GM23338 (cell line): ENCODE results near the gene EIF2A.

Experiments
- CREB1 ChIP-seq: fragments of 250-450 bp; sonication (Bioruptor Pico); IDR thresholded peaks from 2 replicates; pipeline ENCODE4 v1.5.0; 2020; ENCODE audit warnings: low read depth, mild to moderate bottlenecking, moderate library complexity
- CTCF ChIP-seq, 2 experiments: fragments of 200-600 bp in 1 of 2; sonication (generic) in 1 of 2; conservative IDR thresholded peaks; 2 replicates each; pipeline versions ENCODE4 v1.5.1 to v1.6.1; 2016 to 2017; ENCODE audit warnings: antibody characterized with exemption in 2 of 2, low read depth in 2 of 2, mild to moderate bottlenecking in 2 of 2, moderate library complexity in 1 of 2
- EZH2 ChIP-seq: fragments of 200-600 bp; sonication (generic); IDR thresholded peaks from one replicate; pipeline ENCODE4 v1.8.0; 2017; ENCODE audit warnings: antibody characterized with exemption, mild to moderate bottlenecking, low read depth; ENCODE audit not compliant: unreplicated experiment
- JUNB ChIP-seq: IDR thresholded peaks from one replicate; pipeline ENCODE4 v1.6.1; 2016; ENCODE audit warnings: antibody characterized with exemption; ENCODE audit not compliant: unreplicated experiment
- POLR2AphosphoS5 ChIP-seq: IDR thresholded peaks from 2 replicates; pipeline ENCODE4 v1.6.1; 2016; ENCODE audit warnings: antibody characterized with exemption, low read depth
- REST ChIP-seq: IDR thresholded peaks from one replicate; pipeline ENCODE4 v1.6.1; 2018; ENCODE audit warnings: antibody characterized with exemption; ENCODE audit not compliant: unreplicated experiment
- STAT1 ChIP-seq: IDR thresholded peaks from one replicate; pipeline ENCODE4 v1.6.1; 2016; ENCODE audit warnings: antibody characterized with exemption; ENCODE audit not compliant: unreplicated experiment
- ZNF331 ChIP-seq: fragments of 250-450 bp; sonication (Bioruptor Pico); IDR thresholded peaks from 2 replicates; pipeline ENCODE4 v1.5.0; 2020; ENCODE audit warnings: low read depth, mild to moderate bottlenecking, moderate library complexity
- TF ChIP-seq, protein P1 (sequence below): fragments of 250-450 bp; sonication (Bioruptor Pico); IDR thresholded peaks from 2 replicates; pipeline ENCODE4 v1.5.0; 2020; ENCODE audit warnings: mild to moderate bottlenecking, moderate library complexity

DNA sequence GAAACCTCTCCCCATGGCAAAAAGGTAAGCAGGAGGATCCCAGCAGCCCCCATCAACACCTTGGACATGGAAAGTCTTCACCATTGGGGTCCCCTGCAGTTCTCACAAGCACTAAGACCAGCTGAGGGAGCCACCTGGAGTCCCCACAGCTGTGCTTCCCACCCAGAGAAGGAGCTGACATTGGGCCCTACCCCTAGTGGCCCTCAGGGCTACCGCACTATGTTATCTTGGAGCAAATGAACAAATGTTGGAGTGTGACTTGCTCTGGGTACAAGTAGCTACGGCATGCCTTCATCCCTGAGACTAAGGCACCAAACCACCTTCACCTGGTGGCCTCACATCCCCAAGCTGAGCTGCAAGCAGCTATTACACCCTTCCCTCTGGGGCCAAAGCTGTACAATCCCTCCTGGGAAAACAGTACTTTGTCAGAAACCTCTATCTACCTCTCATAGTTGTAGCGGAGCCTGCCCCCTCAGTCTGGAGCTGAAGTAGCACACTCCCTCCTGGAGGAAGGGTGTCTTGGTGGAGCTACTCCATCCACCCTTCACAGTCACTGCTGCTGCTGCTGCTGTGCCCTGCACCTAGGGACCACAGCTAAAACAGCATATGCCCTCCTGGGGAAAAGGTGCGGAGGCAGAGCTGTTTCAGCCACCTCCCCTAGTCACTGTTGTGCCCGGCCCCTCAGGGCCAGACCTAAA lies 43.0 kb upstream of the EIF2A start:
- TF ChIP-seq CTCF (conservative IDR thresholded peaks at IDR 0.05; ENCODE audit: low read depth in 2 of 2), result peak; percentile 26 to 43
- no peak for TF ChIP-seq CREB1 (CRISPR knock-in tag)
- TF ChIP-seq, protein P1, sequence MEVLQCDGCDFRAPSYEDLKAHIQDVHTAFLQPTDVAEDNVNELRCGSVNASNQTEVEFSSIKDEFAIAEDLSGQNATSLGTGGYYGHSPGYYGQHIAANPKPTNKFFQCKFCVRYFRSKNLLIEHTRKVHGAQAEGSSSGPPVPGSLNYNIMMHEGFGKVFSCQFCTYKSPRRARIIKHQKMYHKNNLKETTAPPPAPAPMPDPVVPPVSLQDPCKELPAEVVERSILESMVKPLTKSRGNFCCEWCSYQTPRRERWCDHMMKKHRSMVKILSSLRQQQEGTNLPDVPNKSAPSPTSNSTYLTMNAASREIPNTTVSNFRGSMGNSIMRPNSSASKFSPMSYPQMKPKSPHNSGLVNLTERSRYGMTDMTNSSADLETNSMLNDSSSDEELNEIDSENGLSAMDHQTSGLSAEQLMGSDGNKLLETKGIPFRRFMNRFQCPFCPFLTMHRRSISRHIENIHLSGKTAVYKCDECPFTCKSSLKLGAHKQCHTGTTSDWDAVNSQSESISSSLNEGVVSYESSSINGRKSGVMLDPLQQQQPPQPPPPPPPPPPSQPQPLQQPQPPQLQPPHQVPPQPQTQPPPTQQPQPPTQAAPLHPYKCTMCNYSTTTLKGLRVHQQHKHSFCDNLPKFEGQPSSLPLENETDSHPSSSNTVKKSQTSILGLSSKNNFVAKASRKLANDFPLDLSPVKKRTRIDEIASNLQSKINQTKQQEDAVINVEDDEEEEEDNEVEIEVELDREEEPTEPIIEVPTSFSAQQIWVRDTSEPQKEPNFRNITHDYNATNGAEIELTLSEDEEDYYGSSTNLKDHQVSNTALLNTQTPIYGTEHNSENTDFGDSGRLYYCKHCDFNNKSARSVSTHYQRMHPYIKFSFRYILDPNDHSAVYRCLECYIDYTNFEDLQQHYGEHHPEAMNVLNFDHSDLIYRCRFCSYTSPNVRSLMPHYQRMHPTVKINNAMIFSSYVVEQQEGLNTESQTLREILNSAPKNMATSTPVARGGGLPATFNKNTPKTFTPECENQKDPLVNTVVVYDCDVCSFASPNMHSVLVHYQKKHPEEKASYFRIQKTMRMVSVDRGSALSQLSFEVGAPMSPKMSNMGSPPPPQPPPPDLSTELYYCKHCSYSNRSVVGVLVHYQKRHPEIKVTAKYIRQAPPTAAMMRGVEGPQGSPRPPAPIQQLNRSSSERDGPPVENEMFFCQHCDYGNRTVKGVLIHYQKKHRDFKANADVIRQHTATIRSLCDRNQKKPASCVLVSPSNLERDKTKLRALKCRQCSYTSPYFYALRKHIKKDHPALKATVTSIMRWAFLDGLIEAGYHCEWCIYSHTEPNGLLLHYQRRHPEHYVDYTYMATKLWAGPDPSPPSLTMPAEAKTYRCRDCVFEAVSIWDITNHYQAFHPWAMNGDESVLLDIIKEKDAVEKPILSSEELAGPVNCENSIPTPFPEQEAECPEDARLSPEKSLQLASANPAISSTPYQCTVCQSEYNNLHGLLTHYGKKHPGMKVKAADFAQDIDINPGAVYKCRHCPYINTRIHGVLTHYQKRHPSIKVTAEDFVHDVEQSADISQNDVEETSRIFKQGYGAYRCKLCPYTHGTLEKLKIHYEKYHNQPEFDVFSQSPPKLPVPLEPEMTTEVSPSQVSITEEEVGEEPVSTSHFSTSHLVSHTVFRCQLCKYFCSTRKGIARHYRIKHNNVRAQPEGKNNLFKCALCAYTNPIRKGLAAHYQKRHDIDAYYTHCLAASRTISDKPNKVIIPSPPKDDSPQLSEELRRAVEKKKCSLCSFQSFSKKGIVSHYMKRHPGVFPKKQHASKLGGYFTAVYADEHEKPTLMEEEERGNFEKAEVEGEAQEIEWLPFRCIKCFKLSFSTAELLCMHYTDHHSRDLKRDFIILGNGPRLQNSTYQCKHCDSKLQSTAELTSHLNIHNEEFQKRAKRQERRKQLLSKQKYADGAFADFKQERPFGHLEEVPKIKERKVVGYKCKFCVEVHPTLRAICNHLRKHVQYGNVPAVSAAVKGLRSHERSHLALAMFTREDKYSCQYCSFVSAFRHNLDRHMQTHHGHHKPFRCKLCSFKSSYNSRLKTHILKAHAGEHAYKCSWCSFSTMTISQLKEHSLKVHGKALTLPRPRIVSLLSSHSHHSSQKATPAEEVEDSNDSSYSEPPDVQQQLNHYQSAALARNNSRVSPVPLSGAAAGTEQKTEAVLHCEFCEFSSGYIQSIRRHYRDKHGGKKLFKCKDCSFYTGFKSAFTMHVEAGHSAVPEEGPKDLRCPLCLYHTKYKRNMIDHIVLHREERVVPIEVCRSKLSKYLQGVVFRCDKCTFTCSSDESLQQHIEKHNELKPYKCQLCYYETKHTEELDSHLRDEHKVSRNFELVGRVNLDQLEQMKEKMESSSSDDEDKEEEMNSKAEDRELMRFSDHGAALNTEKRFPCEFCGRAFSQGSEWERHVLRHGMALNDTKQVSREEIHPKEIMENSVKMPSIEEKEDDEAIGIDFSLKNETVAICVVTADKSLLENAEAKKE (CRISPR knock-in tag), result peak; percentile 65
- no peak for TF ChIP-seq EZH2
- no peak for TF ChIP-seq ZNF331 (CRISPR knock-in tag)
- TF ChIP-seq POLR2AphosphoS5, result no peak
- no peak for TF ChIP-seq REST
- no peak for TF ChIP-seq JUNB
- no peak for TF ChIP-seq STAT1
